Measurements from ENCODE around the gene CHIA. TPM values are rescaled to one million over a fixed set of nuclear protein-coding genes. Genes with fewer than 3 reads are reported as not detected.

CHIA gene
- total and polyA plus RNA-seq, 2 of the 4 experiments (the other 2 are of a cell fraction), result not detected

DNA sequence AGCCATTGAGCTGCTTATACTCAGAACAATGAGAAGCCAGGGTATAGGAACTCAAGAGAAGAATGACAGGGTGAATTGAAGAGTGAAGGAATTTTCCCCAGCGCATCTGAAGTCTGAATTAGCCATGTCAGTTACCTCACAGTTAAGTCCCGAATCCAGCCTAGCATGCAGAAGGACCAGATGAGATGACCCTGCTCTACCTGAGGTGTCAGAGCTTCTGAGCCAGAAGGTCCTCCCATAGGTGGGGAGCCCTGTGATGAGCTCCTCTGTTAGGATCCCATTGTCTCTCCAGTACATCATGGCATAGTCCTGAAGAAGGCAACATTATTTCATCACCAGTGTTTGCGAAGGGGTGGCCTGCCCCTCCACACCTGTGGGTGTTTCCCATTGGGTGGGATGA, 68.7 kb downstream of the CHIA start:
- no peak overlapping the region for H3K9ac ChIP-seq (ENCODE audit: low read depth, low read length)
- intact Hi-C loops (cut with micrococcal nuclease) (no loop called here), dilution Hi-C loops (cut with HindIII; ENCODE audit: low sequenced_read_pairs, unreplicated experiment) (no loop called here), in situ Hi-C loops (cut with MboI; ENCODE audit: low sequenced_read_pairs) (no loop called here)
- H2AFZ ChIP-seq (replicated peaks; ENCODE audit: low read length, poor library complexity), result no peak overlapping the region
- H3K4me2 ChIP-seq (ENCODE audit: low read depth, low read length), result no peak overlapping the region
- no peaks in the 10 kb centered on the region for H3K9me3 ChIP-seq (ENCODE audit: control insufficient read depth, insufficient read depth, low read length)
- no peak overlapping the region for H3K56ac ChIP-seq (ENCODE audit: extremely low read depth, insufficient read depth, low read length)
- no peak overlapping the region for H2AK5ac ChIP-seq (ENCODE audit: low read depth, low read length)
- no peak for ATAC-seq (ENCODE audit: low read depth)
- peaks cover 6% of the 10 kb centered on the region for H3K27me3 ChIP-seq (ENCODE audit: control insufficient read depth, insufficient read depth, low read length)
- no peak for DNase-seq
- H3K18ac ChIP-seq (ENCODE audit: low read depth, low read length), result no peak overlapping the region
- TF ChIP-seq CEBPB (IDR thresholded peaks at IDR 0.05; ENCODE audit: low read depth, low read length) (no peak), POLR2A (IDR thresholded peaks at IDR 0.05; ENCODE audit: low read depth, low read length) (no peak), RCOR1 (IDR thresholded peaks at IDR 0.05; ENCODE audit: insufficient replicate concordance, low read length) (no peak), MXI1 (IDR thresholded peaks at IDR 0.05; ENCODE audit: borderline replicate concordance, low read depth, low read length) (no peak), MAFK (IDR thresholded peaks at IDR 0.05; ENCODE audit: low read depth, low read length) (no peak), BHLHE40 (IDR thresholded peaks at IDR 0.05; ENCODE audit: low read depth, low read length) (no peak), RFX5 (IDR thresholded peaks at IDR 0.05; ENCODE audit: low read depth, low read length) (no peak), MAZ (IDR thresholded peaks at IDR 0.05; ENCODE audit: borderline replicate concordance, low read depth, low read length) (no peak), NFE2L2 (IDR thresholded peaks at IDR 0.05; ENCODE audit: low read depth, low read length) (no peak), CHD1 (IDR thresholded peaks at IDR 0.05; ENCODE audit: low read depth, low read length) (no peak), SMC3 (IDR thresholded peaks at IDR 0.05; ENCODE audit: low read depth, low read length) (no peak), RAD21 (IDR thresholded peaks at IDR 0.05; ENCODE audit: low read length) (no peak)
- TF ChIP-seq, protein P1, sequence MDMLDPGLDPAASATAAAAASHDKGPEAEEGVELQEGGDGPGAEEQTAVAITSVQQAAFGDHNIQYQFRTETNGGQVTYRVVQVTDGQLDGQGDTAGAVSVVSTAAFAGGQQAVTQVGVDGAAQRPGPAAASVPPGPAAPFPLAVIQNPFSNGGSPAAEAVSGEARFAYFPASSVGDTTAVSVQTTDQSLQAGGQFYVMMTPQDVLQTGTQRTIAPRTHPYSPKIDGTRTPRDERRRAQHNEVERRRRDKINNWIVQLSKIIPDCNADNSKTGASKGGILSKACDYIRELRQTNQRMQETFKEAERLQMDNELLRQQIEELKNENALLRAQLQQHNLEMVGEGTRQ (IDR thresholded peaks at IDR 0.05; ENCODE audit: low read depth, low read length), result no peak
- TF ChIP-seq, protein P2, sequence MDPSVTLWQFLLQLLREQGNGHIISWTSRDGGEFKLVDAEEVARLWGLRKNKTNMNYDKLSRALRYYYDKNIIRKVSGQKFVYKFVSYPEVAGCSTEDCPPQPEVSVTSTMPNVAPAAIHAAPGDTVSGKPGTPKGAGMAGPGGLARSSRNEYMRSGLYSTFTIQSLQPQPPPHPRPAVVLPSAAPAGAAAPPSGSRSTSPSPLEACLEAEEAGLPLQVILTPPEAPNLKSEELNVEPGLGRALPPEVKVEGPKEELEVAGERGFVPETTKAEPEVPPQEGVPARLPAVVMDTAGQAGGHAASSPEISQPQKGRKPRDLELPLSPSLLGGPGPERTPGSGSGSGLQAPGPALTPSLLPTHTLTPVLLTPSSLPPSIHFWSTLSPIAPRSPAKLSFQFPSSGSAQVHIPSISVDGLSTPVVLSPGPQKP (IDR thresholded peaks at IDR 0.05; ENCODE audit: borderline replicate concordance, low read depth, low read length), result no peak
- TF ChIP-seq, protein P3, sequence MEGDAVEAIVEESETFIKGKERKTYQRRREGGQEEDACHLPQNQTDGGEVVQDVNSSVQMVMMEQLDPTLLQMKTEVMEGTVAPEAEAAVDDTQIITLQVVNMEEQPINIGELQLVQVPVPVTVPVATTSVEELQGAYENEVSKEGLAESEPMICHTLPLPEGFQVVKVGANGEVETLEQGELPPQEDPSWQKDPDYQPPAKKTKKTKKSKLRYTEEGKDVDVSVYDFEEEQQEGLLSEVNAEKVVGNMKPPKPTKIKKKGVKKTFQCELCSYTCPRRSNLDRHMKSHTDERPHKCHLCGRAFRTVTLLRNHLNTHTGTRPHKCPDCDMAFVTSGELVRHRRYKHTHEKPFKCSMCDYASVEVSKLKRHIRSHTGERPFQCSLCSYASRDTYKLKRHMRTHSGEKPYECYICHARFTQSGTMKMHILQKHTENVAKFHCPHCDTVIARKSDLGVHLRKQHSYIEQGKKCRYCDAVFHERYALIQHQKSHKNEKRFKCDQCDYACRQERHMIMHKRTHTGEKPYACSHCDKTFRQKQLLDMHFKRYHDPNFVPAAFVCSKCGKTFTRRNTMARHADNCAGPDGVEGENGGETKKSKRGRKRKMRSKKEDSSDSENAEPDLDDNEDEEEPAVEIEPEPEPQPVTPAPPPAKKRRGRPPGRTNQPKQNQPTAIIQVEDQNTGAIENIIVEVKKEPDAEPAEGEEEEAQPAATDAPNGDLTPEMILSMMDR (conservative IDR thresholded peaks at IDR 0.05; ENCODE audit: low read depth, low read length), result no peak
- no peak overlapping the region for H2BK120ac ChIP-seq (ENCODE audit: low read depth, low read length)
- H2BK15ac ChIP-seq (ENCODE audit: low read depth, low read length), result no peak overlapping the region
- H4K5ac ChIP-seq (ENCODE audit: low read depth, low read length), result no peak overlapping the region
- BruUV-seq (replicated peaks), result no TSS peak
- no peaks in the 10 kb centered on the region for H3K79me1 ChIP-seq (ENCODE audit: low read depth in 1 of 2, low read length in 2 of 2)
- no peaks in the 10 kb centered on the region for H3K4me1 ChIP-seq (ENCODE audit: control insufficient read depth, insufficient read depth, low read length)
- no peaks in the 10 kb centered on the region for H3K36me3 ChIP-seq (ENCODE audit: control insufficient read depth, insufficient read depth, low read length)
- H2AK9ac ChIP-seq (replicated peaks; ENCODE audit: low read depth, low read length, poor library complexity), result no peak overlapping the region
- ChIA-PET POLR2A (ENCODE audit: unreplicated experiment) (no interaction called here), CTCF (no interaction called here)
- no peak overlapping the region for H2BK20ac ChIP-seq (ENCODE audit: low read depth, low read length)
- no peak overlapping the region for H3K14ac ChIP-seq (replicated peaks; ENCODE audit: low read depth, low read length)
- H4K20me1 ChIP-seq (ENCODE audit: insufficient read depth, low read length), result no peaks in the 10 kb centered on the region
- no peak overlapping the region for H3K27ac ChIP-seq (ENCODE audit: insufficient read depth, low read length)
- WGBS, 2 experiments (ENCODE audit: extremely low coverage in 2 of 2, insufficient read length in 1 of 2), result no CpG with 5 or more reads among the region's 3 CpGs
- H3K4ac ChIP-seq (ENCODE audit: low read depth, low read length), result no peak overlapping the region
- no peak overlapping the region for H3K23ac ChIP-seq (ENCODE audit: low read depth, low read length)
- no peaks in the 10 kb centered on the region for H3K9me1 ChIP-seq (ENCODE audit: insufficient read depth, low read length)
- no peak overlapping the region for H4K8ac ChIP-seq (ENCODE audit: low read depth in 2 of 2, low read length in 2 of 2)
- H4K91ac ChIP-seq (ENCODE audit: insufficient read depth, low read depth, low read length), result no peak overlapping the region
- H2BK5ac ChIP-seq (ENCODE audit: low read depth, low read length, poor library complexity, severe bottlenecking), result no peak overlapping the region
- no peak overlapping the region for H3K4me3 ChIP-seq (ENCODE audit: insufficient read depth, low read depth, low read length)
